ENCODE results near the gene EIF3CL.
"Not testable (repeated sequence)": the region's sequence is repeated elsewhere in the genome, so short reads cannot be mapped to it uniquely, and the experiment has no call there.

Gene EIF3CL

GRCh38 chr16:28403220-28404072 is at the start of gene EIF3CL:
EIF3CL (minus strand) TSS chr16:28403841; CDS start chr16:28403618, 223 bp downstream.
- peak within 1 kb of the TSS; percentile 53 for H3K4me3 ChIP-seq (ENCODE audit: low read depth, low read length)
- not testable (repeated sequence) for DNase-seq (ENCODE audit: low read depth)

GRCh38 chr16:28447081-28447480 is 43.4 kb upstream of the EIF3CL start:
- not testable (repeated sequence) for DNase-seq (ENCODE audit: low read depth); H3K4me3 ChIP-seq (ENCODE audit: low read depth, low read length)

GRCh38 chr16:28446388-28446787 is 42.7 kb upstream of the EIF3CL start:
- H3K4me3 ChIP-seq (ENCODE audit: low read depth, low read length); DNase-seq (ENCODE audit: low read depth): not testable (repeated sequence)

- not testable (repeated sequence) for H3K4me3 ChIP-seq (ENCODE audit: low read depth, low read length)
Measured at GRCh38 chr16:28443943-28444342, 40.3 kb upstream of the EIF3CL start.

GRCh38 chr16:28438899-28439298 is 35.3 kb upstream of the EIF3CL start:
- DNase-seq (ENCODE audit: low read depth); H3K4me3 ChIP-seq (ENCODE audit: low read depth, low read length): not testable (repeated sequence)

More at GRCh38 chr16:28443943-28444342, 40.3 kb upstream of the EIF3CL start:
- not testable (repeated sequence) for DNase-seq (ENCODE audit: low read depth)

GRCh38 chr16:28435340-28435739 is 31.7 kb upstream of the EIF3CL start:
- not testable (repeated sequence) for DNase-seq (ENCODE audit: low read depth); H3K4me3 ChIP-seq (ENCODE audit: low read depth, low read length)

- not testable (repeated sequence) for DNase-seq (ENCODE audit: low read depth); H3K4me3 ChIP-seq (ENCODE audit: low read depth, low read length)
Measured at GRCh38 chr16:28426060-28426680, 22.5 kb upstream of the EIF3CL start.

GRCh38 chr16:28421071-28421750 is 17.6 kb upstream of the EIF3CL start:
- H3K4me3 ChIP-seq (ENCODE audit: low read depth, low read length); DNase-seq (ENCODE audit: low read depth): not testable (repeated sequence)

GRCh38 chr16:28417033-28417432 is 13.4 kb upstream of the EIF3CL start:
- H3K4me3 ChIP-seq (ENCODE audit: low read depth, low read length); DNase-seq (ENCODE audit: low read depth): not testable (repeated sequence)

GRCh38 chr16:28414530-28414929 is 10.9 kb upstream of the EIF3CL start:
- H3K4me3 ChIP-seq (ENCODE audit: low read depth, low read length); DNase-seq (ENCODE audit: low read depth): not testable (repeated sequence)

- not testable (repeated sequence) for H3K4me3 ChIP-seq (ENCODE audit: low read depth, low read length); DNase-seq (ENCODE audit: low read depth)
Measured at GRCh38 chr16:28413585-28413984, 9.9 kb upstream of the EIF3CL start.

- not testable (repeated sequence) for H3K4me3 ChIP-seq (ENCODE audit: low read depth, low read length); DNase-seq (ENCODE audit: low read depth)
Measured at GRCh38 chr16:28392054-28392453, 11.6 kb downstream of the EIF3CL start.

- DNase-seq (ENCODE audit: low read depth); H3K4me3 ChIP-seq (ENCODE audit: low read depth, low read length): not testable (repeated sequence)
Measured at GRCh38 chr16:28382177-28382867, 21.3 kb downstream of the EIF3CL start.

GRCh38 chr16:28377822-28378221 is 25.8 kb downstream of the EIF3CL start:
- H3K4me3 ChIP-seq (ENCODE audit: low read depth, low read length); DNase-seq (ENCODE audit: low read depth): not testable (repeated sequence)

GRCh38 chr16:28377108-28377625 is 26.5 kb downstream of the EIF3CL start:
- not testable (repeated sequence) for H3K4me3 ChIP-seq (ENCODE audit: low read depth, low read length); DNase-seq (ENCODE audit: low read depth)

GRCh38 chr16:28375115-28375514 is 28.5 kb downstream of the EIF3CL start:
- DNase-seq (ENCODE audit: low read depth); H3K4me3 ChIP-seq (ENCODE audit: low read depth, low read length): not testable (repeated sequence)

GRCh38 chr16:28374281-28374680 is 29.4 kb downstream of the EIF3CL start:
- H3K4me3 ChIP-seq (ENCODE audit: low read depth, low read length); DNase-seq (ENCODE audit: low read depth): not testable (repeated sequence)

- DNase-seq (ENCODE audit: low read depth); H3K4me3 ChIP-seq (ENCODE audit: low read depth, low read length): not testable (repeated sequence)
Measured at GRCh38 chr16:28367926-28368325, 35.7 kb downstream of the EIF3CL start.
